Umbilical cord (tissue), 2 donors: ENCODE measurements around the gene RASA1. TPM values are rescaled to one million over a fixed set of nuclear protein-coding genes. Genes with fewer than 3 reads are reported as not detected.
"Not testable (repeated sequence)": the region's sequence is repeated elsewhere in the genome, so short reads cannot be mapped to it uniquely, and the experiment has no call there.

ENCODE experiments used
- DNase-seq: peaks from one replicate; pipeline ENCODE4 v3.0.0-alpha.2; 2015; ENCODE audit warnings: low spot score
- total RNA-seq: library from RNA; depleted of rRNA; stranded (reverse); fragments of >200 nt; gene quantifications from one replicate; pipeline ENCODE4 v1.2.3, GENCODE V29; 2014; ENCODE audit warnings: low replicate concordance; ENCODE audit not compliant: insufficient read depth

The RASA1 gene
- total RNA-seq, 1 donor from 2014 or later, result 40.4 TPM

DNA sequence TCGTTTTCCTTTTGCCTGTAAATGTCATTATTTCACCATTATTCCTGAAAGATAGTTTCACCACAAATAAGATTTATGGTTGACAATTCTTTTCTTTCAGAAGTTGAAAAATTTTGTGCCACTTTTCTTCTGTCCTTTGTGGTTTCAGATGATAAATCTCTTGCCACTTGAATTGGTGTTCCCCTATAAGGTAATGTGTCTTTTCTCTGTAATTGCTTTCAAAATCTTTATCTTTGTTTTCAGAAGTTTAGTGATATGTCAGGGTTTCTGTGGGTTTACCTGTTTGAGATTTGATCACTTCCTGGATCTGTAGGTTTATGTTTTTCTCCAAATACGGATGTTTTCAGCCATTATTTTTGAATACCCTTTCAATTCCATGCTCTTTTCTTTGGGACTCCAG lies 14.6 kb downstream of the RASA1 start:
- no peak for DNase-seq

DNA sequence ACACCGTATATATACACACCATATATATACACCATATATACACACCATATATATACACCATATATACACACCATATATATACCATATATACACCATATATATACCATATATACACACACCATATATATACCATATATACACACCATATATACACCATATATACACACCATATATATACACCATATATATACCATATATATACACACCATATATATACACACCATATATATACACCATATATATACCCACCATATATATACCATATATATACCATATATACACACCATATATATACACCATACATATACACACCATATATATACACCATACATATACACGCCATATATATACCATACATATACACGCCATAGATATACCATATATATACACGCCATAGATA lies 19.6 kb downstream of the RASA1 start:
- DNase-seq, result not testable (repeated sequence)

DNA sequence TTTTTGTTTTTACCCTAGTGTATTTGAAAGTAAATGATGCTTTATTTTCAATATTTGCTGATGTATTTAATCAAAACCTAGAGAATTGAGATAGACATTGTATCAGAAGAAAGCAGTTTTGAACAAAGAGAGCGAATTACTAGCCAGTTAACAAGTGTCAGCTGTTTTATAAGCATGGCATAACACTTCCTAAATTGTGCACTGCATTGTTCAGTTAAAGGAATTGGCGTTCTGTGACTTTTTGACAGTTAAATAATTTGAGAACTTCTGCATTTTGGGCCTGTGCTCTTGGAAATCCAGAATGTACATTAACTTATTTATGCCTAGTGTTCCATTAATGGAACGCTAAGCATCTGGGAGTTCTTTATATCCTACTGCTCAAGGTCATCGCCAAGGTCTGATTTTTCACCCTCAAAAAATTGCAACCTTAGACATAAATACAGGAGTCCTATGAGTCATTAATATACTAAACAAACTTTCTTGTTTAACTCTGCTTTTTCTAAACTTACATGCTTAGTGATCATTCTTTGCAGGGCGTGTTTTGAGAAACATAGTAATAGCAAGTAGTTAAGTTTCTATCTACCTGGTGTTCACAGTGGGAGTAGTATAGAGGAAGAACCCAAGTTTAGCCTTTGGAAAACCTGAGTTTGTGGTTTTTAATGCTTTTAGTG lies 31.1 kb downstream of the RASA1 start:
- DNase-seq, result no peak

DNA sequence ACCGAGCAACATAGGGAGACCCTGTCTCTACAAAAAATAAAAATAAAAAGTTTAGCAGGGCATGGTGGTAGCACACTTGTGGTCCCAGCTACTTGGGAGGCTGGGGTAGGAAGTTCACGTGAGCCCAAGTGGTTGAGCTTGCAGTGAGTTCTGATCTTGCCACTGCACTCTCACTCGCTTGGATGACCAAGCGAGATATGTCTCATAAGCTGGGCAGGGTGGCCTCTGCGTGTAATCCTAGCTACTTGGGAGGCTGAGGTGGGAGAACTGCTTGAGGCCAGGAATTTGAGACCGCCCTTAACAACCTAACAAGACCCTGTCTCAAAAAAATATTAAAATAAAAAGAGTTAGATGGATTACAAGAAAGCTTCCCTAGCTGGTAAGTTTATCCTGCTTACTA lies 32.5 kb downstream of the RASA1 start:
- DNase-seq, result no peak

DNA sequence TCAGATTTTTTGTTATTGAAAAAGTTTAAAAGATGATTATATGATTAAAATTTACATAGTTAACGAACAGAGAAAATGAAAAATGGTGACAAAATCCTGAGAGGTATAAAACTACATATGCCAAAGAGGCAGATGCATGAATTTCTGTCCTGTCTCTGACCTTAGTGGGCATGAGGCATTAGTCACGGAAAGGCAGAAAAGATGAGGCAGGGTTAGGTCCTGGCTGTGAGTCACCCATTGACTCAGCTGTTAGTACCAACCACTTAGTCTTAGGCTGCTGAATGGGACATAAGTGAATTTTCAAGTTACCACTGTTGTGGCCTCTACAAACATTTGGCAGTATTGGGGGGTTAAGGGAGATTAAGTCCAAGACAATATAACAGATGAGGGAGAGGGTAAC lies 33.1 kb downstream of the RASA1 start:
- peak; percentile 34 for DNase-seq

DNA sequence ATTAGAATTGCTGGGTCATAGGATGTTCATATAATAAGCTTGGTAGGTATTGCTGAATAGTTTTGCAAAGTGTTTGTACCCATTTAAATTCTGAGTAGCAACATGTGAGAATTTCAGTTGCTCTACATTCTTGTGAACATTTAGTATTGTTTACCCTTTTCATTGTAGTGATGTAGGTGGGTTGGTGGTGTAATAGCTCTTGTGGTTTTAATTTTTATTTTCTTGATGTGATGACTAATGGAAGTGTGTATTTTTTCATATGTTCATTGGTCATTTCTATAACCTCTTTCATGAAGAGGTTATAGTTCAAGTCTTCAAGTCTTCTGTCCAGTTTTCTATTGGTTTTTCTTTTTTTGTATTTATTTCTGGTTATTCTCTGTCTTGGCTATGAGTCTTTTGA lies 34.4 kb downstream of the RASA1 start:
- DNase-seq, result no peak

DNA sequence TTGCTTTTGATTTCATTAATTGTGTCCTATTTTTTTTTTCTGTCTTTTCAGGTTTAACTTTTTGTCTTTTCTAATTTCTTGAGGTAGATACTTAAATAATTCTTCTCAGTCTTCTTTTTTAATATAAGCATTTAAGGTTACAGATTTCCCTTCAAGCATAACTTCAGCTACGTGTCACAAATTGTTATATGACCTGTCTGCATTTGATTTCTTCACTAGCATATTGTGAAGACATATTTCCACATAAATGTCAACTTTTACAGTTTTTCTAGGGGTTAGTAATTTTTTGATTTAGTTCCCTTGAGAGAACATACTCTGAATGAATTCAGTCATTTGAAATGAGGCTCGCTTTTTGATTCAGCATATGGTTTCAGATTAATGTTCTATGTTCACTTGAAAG lies 35.6 kb downstream of the RASA1 start:
- no peak for DNase-seq

DNA sequence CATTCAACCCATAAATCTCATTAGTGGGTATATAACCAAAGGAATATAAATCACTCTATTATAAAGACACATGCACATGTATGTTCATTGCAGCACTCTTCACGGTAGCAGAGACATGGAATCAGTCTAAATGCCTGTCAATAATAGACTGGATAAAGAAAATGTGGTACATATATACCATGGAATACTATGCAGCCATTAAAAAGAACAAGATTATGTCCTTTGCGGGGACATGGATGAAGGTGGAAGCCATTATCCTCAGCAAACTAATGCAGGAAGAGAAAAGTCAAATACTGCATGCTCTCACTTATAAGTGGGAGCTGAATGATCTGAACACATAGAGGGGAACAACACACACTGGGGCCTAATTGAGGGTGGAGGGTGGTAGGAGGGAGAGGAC lies 38.4 kb downstream of the RASA1 start:
- not testable (repeated sequence) for DNase-seq

DNA sequence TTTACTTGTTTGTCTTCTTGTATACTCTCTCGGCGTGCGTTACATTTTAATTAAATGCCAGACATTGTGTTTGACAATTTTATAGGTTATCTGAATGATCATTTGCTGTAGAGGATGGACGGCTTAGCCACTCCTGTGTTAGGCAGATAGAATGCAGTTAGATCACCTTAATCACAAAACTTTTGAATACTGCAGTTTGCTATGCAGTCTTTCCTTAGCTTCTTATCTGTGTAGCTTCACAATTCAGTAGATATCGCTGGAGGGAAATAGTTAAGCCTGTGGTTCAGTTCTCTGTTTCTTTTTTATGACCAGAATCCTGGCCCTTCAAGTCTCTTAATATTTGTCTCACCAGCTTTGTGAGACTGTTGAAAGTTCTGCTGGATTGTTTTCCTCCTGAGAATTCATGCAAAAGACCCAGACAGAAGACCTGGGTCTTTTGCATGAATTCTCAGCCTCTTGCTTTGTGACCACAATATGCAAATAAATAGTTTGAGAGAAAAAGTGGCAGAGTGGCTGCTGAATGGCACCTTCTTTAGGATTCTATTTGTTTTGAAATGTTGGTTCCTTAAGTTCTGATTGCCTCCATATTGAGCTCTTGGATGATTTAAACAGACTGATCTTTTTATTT lies 40.2 kb downstream of the RASA1 start:
- no peak for DNase-seq

DNA sequence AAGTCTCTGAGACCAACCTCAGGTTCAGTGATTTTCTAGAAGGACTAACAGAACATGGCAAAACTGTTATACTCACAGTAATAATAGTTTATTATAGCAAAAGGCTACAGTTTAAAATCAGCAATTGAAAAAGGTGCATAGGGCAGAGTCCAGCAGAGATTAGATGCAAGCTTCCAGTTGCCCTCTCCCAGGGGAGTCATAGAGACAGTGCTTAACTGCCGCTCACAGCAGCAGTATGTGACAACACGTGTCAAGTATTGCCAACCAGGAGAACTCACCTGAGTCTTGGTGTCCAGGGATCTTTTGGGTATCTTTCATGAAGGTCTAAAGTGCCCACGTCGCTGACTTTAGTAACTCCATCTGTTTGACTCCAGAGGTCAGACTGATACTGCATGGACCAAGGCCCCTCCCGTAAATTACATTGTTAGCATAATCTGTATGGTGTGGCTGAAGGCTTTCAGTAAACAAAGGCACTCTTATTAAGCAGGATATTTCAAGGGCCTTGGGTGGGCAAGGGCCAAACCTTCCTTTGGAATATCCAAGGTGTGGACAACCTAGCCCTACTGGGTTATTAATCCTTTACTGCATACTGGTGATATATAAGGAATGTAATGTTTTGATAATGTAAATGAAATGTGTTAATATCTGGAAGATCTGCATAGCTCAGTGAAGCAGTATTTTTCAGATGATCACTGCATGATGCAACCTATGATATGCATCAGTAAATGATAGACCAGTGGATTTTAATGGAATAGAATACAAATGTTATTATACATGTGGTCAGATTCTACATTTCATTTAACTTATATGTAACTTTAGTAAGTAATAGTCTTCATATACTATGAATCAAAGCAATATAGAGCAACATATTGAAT lies 44.0 kb downstream of the RASA1 start:
- DNase-seq, result no peak

DNA sequence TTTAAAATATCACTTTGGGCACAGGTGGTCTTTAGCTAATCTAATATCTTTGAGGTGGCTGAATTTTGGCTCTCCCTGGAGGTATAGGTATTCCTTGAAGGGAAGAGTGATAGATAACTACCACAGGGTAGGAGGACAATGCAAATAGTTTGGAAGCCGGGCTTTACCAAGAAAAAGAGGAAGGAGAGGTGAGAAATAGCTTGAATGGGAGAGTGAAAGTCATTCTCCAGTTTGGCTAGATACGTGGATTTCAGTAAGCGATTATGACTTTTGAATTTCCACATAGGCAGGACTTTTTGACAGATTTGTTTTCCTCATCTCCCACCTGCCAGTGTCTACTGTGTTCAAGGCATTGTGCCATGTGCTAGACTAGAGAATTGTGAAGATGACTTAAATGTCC lies 45.5 kb downstream of the RASA1 start:
- no peak for DNase-seq

DNA sequence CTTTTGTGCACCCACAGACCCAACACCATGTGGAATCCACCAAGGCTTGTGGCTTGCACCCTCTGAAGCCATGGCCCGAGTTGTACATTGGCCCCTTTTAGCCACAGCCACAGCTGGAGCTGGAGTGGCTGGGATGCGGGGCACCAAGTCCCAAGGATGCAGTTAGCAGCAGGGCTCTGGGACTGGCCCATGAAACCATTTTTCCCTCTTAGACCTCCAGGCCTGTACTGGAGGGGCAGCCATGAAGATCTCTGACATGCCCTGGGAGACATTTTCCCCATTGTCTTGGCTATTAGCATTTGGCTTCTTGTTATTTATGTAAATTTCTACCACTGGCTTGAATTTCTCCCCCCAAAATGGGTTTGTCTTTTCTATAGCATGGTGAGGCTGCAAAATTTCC lies 51.8 kb downstream of the RASA1 start:
- DNase-seq, result no peak

DNA sequence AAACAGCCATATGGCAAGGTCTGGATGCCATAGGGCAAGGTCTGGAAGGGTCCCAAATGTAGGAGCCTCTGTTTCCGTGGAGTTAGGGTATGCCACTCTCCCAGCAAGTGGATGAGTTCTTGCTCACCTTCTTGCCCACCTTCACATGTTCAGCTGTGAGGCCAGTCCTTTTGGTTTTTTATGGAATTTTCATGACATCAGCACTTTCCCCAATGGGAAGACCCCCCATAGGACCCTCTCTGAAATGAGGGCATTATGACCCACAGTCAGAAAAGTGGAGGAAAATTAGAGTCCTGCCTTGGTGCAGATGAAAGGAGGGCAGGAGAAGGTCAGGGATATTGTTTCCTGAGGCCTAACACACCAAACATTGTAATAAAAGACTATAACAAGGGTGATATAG lies 53.9 kb downstream of the RASA1 start:
- DNase-seq, result no peak

DNA sequence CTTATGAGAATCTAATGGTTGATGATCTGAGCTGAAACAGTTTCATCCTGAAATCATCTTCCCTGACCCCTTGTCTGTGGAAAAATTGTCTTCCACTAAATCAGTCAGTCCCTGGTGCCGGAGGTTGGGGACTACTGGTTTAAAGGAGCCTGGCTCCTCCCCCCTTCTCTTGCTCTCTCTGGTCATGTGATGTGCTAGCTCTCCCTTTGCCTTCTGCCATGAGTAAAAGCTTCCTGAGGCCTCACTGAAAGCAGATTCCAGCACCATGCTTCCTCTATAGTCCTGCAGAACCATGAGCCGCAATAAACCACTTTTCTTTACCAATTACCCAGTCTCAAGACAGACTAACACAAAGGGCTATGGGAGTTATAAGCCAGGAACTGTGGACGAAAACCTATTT lies 54.7 kb downstream of the RASA1 start:
- DNase-seq, result no peak

DNA sequence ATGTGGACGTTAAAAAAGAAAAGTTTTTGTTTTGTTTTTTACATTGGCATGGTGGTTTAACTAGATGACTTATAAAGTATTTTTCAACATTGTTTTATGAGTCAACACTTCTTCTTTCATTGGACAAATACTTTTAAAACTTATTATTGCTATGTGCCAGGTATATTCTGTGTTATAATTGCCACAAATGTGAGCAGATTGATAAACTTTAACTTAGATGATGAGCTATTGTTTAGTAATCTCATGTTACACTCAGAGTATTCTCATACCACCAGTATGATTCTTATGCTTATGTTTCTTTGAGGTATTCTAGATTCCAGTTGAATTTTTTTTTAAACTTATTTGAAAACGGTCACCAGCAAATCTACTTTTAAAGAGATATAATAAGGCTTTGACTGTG lies 60.3 kb downstream of the RASA1 start:
- DNase-seq, result no peak

DNA sequence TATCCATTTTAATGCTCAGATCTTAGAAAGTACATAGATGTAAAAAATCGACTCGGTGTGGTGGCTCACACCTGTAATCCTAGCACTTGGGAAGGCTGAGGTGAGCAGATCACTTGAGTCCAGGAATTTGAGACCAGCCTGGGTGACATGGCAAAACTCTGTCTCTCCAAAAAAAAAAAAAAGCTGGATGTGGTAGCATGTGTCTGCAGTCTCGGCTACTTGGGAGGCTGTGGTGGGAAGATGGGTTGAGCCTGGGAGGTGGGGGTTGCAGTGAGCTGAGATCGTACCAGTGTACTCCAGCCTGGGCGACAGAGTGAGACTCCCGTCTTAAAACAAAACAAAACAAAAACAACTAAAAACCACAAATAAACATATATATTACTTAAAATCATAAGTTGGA lies 61.4 kb downstream of the RASA1 start:
- no peak for DNase-seq

DNA sequence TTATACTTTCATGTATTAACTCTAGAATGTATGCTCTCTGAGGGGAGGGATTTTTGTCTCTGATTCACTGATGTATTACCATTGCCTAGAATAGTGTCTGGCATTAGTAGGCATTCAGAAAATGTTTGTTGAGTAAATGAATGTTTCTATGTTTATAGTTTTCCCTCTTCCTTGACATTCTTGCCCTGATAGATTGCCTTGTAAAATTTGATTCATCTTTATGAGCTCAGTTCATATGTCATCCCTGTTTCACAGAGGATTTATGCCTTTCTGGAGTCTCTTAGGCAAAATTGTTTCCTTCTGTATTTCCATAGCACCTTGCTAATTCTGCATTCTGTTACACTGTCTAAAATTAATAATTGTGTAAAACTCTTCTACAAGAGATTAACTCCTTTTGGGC lies 72.3 kb downstream of the RASA1 start:
- DNase-seq, result no peak

DNA sequence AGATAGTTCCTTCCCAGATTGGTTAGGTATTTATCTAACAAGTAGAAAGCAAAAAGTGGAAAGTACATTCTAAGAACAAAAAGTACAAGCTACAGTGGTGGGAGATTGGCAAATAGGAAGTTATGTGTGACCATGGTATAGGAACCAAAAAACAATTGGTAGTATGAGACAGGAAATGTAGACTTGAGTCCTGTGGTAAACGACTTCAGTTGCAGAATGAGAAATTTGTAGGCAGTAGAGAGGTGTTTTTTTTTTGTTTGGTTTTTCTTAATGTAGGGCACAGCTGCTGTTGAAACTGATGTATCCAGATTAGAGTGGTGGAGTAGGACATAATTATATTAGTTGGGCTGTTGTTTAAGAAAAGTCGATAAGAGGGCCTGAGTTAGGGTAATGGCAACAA lies 73.0 kb downstream of the RASA1 start:
- DNase-seq, result no peak

DNA sequence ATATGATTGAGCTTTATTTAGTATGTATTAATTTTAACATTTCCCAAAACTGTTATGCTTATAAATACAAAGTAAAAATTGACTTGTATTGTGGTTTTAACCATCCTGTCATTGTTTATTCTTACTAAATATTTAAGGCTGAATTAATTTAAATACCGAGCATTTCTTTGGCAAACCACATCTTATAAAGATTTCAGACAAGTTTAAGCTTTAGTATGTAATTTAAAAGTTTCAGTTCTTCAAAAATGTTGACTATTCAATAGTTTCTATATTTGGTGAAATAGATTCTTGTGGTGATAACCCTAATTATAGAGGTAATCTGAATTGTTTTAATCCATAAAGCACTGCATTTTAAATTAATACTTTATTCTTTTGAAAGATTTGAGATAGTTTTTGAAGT lies 79.6 kb downstream of the RASA1 start:
- no peak for DNase-seq

DNA sequence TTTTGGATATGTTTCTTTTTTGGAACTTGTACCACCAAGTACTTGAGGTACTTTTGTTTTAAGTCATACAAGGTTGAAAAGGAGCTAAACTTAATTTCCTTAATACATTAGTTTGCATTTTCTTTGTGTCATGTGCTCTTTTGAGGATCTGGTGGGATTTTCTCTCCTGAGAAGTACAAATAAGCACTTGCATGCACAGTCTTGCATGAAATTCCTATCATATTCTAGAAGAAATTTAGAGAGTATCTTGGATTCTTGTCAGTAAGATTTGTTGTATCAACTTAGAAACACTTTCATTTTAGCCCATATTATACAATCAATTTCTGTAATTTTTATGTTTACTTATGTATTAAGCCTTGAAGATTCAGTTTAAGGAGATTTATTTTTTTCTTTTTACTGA lies 80.2 kb downstream of the RASA1 start:
- peak; percentile 19 for DNase-seq

DNA sequence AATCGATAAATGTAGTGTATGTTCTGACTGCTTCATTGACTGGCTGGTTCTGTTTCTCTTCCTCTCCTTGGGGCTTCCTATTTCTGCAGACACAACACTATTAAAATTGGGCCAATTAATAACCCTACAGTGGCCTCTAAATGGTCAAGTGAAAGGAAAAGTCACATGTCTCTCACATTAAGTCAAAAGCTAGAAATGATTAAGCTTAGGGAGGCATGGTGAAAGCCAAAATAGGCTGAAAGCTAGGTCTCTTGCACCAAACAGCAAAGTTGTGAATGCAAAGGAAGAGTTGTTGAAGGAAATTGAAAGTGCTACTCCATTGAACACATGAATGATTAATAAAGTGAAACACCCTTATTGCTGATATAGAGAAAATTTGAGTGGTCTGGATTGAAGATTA lies 86.8 kb downstream of the RASA1 start:
- no peak for DNase-seq

DNA sequence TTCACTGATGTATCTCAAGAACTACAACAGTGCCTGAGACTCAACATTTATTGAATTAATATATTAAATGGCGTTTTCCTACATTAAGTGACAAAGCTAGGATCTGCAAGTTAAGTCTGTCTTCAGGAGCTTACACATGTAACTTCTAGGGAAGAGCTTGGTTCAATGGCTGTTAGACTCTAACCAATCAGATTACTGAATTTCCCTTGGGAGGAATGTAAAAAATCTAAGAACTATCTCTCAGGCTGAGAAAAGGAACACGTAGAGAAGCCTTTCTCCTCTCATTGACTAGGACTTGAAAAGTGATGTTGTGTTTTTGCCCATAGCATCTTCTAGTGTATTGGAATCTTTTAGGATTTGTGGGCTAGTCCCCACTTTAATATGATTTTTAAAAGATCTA lies 91.4 kb downstream of the RASA1 start:
- DNase-seq, result no peak

DNA sequence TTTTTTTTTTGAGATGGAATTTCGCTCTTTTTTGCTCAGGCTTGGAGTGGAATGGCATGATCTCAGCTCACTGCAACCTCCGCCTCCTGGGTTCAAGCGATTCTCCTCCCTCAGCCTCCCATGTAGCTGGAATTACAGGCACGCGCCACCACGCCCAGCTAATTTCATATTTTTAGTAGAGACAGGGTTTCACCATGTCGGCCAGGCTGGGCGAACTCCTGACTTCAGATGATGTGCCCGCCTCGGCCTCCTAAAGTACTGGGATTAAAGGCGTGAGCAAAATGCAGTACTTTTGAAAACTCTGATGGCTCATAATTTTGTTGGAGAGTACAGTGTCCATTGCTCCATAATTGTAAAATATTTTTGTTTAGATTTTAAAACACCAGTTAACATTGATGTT lies 92.4 kb downstream of the RASA1 start:
- no peak for DNase-seq
